WTC11 (cell line): Measurements from ENCODE around the gene TSEN54.

Experiments
- ESRRA ChIP-seq: sonication (generic); formaldehyde crosslinking; IDR thresholded peaks from 2 replicates; pipeline ENCODE4 v1.8.1; 2022; ENCODE audit warnings: mild to moderate bottlenecking, missing genetic modification reagents, borderline replicate concordance
- TF ChIP-seq, protein P1 (sequence below): sonication (generic); formaldehyde crosslinking; conservative IDR thresholded peaks from 2 replicates; pipeline ENCODE4 v1.8.1; 2023; ENCODE audit warnings: mild to moderate bottlenecking, low read depth, missing genetic modification reagents, moderate library complexity

GRCh38 chr17:75500419-75501216, 15.7 kb upstream of the TSEN54 start:
- TF ChIP-seq, protein P1, sequence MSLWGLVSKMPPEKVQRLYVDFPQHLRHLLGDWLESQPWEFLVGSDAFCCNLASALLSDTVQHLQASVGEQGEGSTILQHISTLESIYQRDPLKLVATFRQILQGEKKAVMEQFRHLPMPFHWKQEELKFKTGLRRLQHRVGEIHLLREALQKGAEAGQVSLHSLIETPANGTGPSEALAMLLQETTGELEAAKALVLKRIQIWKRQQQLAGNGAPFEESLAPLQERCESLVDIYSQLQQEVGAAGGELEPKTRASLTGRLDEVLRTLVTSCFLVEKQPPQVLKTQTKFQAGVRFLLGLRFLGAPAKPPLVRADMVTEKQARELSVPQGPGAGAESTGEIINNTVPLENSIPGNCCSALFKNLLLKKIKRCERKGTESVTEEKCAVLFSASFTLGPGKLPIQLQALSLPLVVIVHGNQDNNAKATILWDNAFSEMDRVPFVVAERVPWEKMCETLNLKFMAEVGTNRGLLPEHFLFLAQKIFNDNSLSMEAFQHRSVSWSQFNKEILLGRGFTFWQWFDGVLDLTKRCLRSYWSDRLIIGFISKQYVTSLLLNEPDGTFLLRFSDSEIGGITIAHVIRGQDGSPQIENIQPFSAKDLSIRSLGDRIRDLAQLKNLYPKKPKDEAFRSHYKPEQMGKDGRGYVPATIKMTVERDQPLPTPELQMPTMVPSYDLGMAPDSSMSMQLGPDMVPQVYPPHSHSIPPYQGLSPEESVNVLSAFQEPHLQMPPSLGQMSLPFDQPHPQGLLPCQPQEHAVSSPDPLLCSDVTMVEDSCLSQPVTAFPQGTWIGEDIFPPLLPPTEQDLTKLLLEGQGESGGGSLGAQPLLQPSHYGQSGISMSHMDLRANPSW, result no peak
- no peak for TF ChIP-seq ESRRA
